Activated CD8-positive, alpha-beta memory T cell treated with anti-CD3 and anti-CD28 coated beads for 4 hours (primary cell): ENCODE results near the gene GMCL1.
"Not testable (repeated sequence)": the region's sequence is repeated elsewhere in the genome, so short reads cannot be mapped to it uniquely, and the experiment has no call there.

Experiments
- DNase-seq, 2 donors: peaks; one replicate each; pipeline ENCODE4 v3.0.0-alpha.2; 2020; ENCODE audit warnings: low read depth in 2 of 2

GMCL1 gene

GRCh38 chr2:69848186-69848790 is 18.8 kb downstream of the GMCL1 start:
- no peak for DNase-seq

- DNase-seq = no peak
Observed at GRCh38 chr2:69858261-69858660, 28.8 kb downstream of the GMCL1 start.

- no peak for DNase-seq
Observed at GRCh38 chr2:69863298-69863697, 33.8 kb downstream of the GMCL1 start.

GRCh38 chr2:69888451-69888850 is 59.0 kb downstream of the GMCL1 start:
- DNase-seq = no peak

GRCh38 chr2:69889302-69889701 is 59.8 kb downstream of the GMCL1 start:
- no peak for DNase-seq

- DNase-seq = no peak
Observed at GRCh38 chr2:69890881-69891280, 61.4 kb downstream of the GMCL1 start.

- DNase-seq = not testable (repeated sequence)
Observed at GRCh38 chr2:69892838-69893424, 63.5 kb downstream of the GMCL1 start.

- peak; percentile 65 to 67 for DNase-seq
Observed at GRCh38 chr2:69893684-69894551, 64.5 kb downstream of the GMCL1 start, which contains the start of gene SNRNP27. Gene SNRNP27 (plus strand): TSS chr2:69893956. CDS start chr2:69893985, 29 bp downstream.

GRCh38 chr2:69894737-69895136 is 65.3 kb downstream of the GMCL1 start:
- not testable (repeated sequence) for DNase-seq

- DNase-seq = no peak
Observed at GRCh38 chr2:69902213-69902922, 72.9 kb downstream of the GMCL1 start.

GRCh38 chr2:69907216-69907615 is 77.8 kb downstream of the GMCL1 start:
- no peak for DNase-seq

- no peak for DNase-seq
Observed at GRCh38 chr2:69911985-69912563, 82.6 kb downstream of the GMCL1 start.

- peak; percentile 99 to 100 for DNase-seq
Observed at GRCh38 chr2:69914164-69914949, 84.9 kb downstream of the GMCL1 start.

GRCh38 chr2:69914950-69915945 is 85.8 kb downstream of the GMCL1 start, which contains the start of gene MXD1:
Gene MXD1 (plus strand): TSS chr2:69915109. CDS start chr2:69915331, 222 bp downstream.
- DNase-seq = no peak

- no peak for DNase-seq
Observed at GRCh38 chr2:69916106-69916505, 86.6 kb downstream of the GMCL1 start.

- no peak for DNase-seq
Observed at GRCh38 chr2:69917852-69918251, 88.4 kb downstream of the GMCL1 start.

GRCh38 chr2:69918401-69918800 is 88.9 kb downstream of the GMCL1 start:
- no peak for DNase-seq

GRCh38 chr2:69923116-69923515 is 93.7 kb downstream of the GMCL1 start:
- DNase-seq = no peak

- DNase-seq = no peak
Observed at GRCh38 chr2:69926849-69927515, 97.5 kb downstream of the GMCL1 start.
